GM19351 (cell line): Measurements from ENCODE around the gene SOCS6.
"Not testable (repeated sequence)": the region's sequence is repeated elsewhere in the genome, so short reads cannot be mapped to it uniquely, and the experiment has no call there.

Source experiments
- ATAC-seq: cut with Tn5 transposase; IDR thresholded peaks from one replicate; pipeline ENCODE4 v1.9.1; 2021; ENCODE audit warnings: mild to moderate bottlenecking, moderate library complexity; ENCODE audit not compliant: unreplicated experiment

Gene SOCS6

DNA sequence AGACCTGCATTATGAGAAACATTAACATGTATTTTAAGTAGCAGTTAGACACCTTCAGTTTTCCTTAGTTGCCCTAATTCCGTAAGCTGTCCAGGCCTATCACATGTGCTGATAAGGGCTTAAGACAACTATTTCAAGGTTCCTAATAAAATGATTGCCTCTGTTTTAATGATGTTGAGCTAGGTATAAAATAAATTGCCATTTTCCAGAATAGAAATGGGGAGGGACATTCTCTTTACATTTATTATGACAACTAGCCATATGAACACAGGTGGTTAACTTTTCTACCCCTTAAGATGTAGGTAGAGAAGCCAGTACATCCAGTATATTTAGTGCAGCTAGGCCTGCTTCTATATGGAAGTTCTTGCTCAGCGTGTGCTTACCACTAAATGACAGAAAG lies 65.9 kb downstream of the SOCS6 start:
- ATAC-seq: no peak

DNA sequence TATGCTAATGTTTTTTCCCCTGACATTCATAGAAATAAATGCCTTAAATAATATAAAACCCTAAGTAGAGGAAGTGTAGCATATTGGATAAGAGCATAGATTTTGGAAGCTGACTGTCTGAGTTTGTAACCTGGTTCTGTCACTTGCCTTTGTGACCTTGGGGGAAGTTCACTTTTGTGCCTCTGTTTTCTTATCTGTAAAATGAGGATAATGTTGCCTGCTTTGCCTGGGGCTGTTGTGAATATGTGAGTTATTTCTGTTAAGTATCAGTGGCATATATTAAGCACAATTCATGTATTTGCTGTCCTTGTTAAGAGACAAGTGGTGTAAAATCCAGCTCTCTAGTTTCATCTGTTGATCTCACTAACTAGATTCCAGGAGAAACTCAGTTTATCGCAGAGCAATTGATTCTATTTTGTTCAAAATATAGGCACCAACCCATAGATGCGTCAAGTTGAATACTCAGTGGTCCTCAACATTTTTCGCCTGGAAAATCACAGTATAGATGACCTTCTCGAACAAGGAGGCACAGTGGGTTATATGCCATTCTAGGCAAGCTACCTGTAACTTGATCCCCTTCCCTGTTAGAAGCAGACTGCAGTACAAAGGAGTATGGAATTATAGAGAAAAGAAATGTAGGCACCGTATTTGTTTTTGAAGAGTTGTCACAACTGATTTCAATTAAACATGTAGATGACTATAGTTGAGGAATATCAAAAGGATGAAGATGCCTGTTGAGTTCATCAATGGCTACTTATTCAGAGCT lies 67.0 kb downstream of the SOCS6 start:
- no peak for ATAC-seq

DNA sequence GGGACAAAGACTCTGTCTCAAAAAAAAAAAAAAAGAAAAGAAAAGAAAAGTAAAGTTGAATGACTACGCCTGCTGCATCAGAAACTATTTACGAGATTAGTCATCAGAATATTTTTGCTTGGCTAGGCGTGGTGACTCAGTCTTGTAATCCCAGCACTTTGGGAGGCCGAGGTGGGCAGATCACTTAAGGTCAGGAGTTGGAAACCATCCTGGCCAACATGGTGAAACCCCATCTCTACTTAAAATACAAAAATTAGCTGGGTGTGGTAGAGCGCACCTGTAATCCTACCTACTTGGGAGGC lies 69.2 kb downstream of the SOCS6 start:
- ATAC-seq: peak; percentile 85

DNA sequence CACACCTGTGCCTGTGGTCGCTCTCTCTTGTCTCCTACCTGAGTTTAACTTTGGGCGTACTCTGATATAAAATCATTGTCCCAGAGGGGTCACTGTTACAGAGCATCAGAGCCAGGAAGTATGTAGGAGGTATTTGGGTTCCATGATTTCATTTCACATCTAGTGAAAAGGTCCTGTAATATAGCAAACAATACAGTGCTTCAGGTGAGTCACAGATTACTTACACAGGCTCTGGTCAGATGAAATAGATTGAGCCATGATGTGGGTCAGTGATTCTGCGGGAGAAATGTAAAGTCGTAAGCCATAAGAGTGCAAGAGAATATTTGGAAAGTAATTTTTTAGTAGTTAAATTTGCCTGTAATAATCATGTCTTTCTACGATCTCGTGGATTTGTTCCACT lies 70.2 kb downstream of the SOCS6 start:
- ATAC-seq: no peak

DNA sequence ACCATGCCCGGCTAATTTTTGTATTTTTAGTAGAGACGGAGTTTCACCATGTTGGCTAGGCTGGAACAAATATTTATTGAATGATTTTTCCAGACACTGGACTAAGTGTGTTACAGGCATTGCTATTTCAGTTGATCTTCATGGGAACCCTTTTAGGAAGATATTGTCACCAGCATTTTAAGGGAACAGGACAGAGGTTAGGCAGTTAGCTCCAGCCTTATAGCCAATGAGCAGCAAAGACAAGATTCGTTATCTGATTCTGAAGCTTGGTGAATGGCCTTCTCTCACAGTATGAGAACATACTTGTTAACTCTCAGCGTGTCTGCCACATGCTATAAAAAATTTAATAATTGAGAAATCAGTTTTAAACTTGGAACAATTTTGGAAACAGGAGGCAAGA lies 73.4 kb downstream of the SOCS6 start:
- ATAC-seq: no peak

DNA sequence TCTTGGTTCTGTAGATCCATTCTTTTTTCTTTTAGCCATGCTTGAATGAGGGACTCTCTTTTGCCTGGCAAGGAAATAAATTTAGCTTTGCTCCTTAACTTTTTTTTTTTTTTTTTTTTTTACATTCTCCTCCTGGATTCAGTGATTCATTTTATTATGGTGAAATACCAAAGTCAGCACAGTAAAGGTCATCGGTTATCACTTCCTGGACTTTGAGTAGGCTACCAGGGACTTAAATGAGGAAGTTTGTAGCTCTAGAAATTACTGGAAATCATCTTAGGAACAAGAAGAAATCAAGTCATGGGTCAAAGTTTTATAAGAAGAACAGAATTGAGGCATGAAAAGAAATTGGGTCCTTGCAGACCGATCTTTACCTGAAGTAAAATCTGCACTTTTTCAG lies 75.0 kb downstream of the SOCS6 start:
- ATAC-seq: no peak

DNA sequence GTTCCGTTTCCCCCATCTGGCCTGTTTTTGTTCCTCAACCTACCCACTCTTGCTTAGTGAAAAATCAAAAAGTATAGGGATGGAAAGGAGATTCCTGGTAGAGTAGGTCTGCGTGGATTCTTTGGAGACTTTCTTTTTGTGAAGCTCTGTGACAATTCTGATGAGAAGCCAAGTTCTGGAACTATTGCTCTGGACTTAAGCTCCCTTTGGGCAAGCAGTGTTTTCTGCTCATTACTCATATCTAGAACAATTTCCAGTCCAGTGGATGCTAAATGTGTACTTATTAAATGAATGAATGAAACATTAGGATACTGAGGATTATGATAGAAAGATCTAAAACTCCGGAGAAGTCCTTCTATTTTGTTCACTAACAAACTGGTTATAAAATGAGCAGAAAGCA lies 76.5 kb downstream of the SOCS6 start:
- ATAC-seq: no peak

DNA sequence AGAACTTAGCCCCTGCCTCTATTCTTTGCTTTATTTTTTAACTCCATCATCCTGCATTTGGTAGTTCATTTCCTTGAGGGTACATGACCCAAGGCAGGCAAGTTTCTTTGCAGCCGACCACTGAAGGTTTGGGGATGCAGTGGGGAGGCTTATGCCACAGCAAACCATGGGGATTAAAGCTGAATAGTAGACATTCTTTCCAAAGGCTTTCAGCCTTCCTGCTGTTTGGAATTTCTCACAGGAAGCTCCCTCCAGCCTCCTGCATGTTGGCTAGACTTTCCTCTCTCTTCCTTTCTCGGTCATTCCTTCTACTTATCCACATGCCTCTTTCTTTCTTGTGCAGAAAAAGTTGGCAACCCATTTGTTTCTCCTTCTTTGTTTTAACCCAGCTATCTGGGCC lies 77.3 kb downstream of the SOCS6 start:
- no peak for ATAC-seq

DNA sequence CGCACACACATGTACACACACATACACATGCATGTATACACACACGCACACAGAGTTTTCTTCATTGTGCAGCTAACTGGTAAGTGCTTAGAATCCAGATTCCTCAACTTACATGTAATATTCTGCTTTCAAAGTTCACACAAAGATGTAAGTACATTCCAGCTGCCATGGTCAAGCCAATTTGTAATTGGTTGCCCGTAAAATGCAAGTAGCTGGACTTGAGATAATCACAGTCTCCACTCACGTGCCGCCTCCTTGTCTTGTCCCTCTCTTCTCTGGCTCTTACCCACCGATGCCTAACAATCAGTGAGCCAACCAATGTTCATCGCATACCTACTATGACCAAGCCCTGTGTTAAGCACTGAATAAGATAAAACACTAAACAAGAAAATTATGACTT lies 77.8 kb downstream of the SOCS6 start:
- no peak for ATAC-seq

DNA sequence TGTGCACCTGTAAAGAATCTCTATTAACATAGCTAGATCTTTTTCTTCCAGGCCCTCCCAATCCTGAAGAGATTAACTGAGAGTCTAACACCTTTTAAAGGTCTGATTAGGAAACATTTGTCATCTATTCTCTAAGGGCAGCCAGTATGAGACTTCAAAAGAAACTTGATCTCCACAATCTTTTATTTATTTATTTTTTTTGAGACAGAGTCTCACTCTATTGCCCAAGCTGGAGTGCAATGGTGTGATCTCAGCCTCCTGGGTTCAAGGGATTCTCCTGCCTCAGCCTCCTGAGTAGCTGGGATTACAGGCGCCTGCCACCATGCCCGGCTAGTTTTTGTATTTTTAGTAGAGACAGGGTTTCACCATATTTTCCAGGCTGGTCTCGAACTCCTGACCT lies 78.5 kb downstream of the SOCS6 start:
- not testable (repeated sequence) for ATAC-seq

DNA sequence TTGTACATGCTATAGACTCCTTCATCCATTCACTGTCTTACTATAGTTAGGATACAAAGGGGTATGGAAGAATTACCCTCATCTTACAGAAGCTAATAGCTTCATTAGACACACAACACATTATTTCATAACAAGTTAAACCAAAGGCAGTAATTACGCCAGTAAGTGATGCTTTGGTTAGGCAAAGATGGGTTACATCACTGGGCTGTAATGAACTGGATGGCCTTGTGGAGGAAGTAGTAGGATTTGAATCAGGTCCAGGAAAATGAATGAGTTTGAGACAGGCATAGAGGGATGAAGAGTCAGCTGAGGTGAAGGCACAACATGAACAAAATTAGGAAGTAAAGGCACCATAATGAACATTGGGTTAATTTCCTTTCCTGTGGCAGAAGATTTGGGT lies 80.1 kb downstream of the SOCS6 start:
- ATAC-seq: no peak

DNA sequence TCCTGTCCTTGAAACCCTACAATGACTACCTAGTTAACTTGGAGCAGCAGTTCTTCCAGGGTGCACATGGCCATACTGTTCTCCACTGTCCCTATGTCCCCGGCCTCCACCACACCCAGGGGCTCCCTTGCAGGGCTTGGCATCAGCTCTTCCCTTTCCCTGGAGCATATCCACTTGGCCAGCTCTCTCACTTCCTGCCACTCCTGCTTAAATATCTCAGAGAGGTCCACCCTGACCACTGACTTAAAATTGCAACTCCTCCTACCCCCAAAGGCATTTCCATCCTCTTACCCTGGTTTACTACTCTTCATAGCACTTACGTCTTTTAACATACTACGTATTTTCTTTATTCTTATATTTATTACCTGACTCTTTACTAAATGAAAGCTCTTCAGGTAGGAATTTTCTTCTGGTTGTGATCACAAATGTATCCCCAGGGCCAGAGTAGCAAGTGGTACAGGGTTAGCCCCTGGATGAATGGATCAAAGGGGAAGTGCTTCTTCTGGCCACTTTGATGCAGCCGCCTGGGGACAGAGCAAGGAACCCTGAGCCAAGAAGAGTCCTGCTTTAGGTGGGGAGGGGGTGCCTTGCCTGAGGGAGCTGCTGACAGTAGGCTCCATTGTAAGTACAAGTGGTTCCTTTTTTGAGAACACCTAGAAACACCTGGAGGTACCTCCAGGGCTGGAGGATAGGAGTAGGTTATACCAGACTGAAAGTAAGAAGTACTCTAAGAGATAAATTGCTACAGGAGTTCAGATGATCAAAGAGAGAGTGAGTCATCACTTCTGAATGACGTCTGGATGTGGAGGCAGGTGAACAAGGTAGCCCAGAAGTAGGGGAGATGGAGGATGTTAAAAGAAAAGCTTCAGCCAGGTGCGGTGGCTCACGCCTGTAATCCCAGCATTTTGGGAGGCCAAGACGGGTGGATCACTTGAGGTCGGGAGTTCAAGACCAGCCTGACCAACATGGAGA lies 82.2 kb downstream of the SOCS6 start:
- ATAC-seq: no peak

DNA sequence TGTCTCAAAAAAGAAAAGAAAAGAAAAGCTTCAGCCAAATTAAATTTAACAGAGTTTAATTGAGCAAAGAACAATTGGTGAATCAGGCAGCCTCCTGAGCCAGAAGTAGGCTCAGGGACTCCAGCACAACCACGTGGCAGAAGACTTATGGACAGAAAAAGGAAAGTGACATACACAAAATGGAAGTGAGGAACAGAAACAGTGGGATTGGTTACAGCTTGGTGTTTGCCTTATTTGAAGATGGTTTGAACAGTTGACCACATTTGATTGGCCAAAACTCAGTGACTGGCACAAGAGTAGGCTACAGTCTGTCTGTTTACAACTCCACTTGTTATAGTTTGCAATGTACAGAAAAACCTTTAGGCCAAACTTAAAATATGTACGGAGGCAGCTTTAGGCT lies 83.1 kb downstream of the SOCS6 start:
- ATAC-seq: no peak

DNA sequence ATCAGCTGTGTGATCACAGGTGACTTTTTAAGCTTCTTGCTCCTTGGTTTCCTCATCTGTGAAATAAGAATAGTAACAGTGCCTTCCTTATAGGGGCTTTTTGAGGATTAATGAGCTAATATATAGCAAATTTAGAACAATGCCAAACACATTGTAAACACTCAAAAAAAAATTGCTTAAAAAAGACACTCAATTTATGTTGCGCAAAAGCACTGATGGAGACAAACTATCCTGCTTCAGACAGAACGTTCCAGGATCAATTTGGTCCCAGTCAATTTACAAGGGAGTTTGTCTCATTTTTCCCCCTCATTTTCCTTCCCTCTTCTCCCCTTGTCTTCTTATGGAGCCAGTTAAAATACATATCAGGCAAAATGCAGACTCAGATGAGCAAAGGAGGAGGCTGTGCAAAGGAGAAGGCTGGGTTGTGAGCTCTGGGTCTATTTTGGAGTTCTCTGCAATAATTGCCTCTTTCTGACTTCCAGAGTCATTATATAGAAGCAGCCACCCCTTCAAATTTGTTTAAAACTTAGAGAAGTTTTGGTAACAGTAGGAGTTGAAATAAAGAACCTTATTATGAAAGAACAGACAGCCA lies 83.7 kb downstream of the SOCS6 start:
- no peak for ATAC-seq

DNA sequence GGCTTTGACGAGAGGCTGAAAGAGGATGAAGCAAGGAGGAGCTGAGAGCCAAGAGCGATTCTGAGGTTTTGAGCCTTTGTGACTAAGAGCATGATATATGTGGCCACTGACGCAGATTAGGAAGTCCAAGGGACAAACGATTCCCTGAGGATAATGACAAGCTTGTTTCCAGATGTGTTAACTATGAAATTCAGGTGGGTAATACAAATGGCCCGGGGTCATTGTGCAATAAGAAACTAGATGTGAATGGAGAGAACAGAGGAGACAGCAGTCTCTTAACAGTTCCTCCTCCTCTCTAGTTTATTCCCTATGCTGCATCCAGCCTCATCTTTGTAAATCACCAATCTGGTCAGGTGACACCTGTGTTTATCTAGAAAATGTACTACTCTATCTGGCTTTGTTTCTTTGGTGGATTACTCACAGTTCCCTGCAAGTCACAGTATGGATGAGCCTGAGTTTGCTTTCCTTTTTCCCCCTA lies 84.2 kb downstream of the SOCS6 start:
- no peak for ATAC-seq

DNA sequence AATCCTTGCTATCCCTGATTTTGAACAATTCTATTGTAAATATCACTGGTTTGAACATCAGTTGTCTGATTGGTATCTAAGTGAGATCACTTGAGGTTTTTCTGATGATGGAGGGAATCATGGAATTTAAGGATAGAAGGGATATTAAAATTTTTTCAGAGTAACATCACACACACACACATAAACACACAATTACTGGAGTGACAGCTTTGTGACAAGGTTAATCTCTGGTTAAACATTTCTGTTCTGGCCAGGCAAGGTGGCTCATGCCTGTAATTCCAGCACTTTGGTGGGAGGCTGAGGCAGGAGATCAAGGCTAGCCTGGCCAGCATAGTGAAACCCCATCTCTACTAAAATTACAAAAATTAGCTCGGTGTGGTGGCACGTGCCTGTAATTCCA lies 85.3 kb downstream of the SOCS6 start:
- ATAC-seq: no peak

DNA sequence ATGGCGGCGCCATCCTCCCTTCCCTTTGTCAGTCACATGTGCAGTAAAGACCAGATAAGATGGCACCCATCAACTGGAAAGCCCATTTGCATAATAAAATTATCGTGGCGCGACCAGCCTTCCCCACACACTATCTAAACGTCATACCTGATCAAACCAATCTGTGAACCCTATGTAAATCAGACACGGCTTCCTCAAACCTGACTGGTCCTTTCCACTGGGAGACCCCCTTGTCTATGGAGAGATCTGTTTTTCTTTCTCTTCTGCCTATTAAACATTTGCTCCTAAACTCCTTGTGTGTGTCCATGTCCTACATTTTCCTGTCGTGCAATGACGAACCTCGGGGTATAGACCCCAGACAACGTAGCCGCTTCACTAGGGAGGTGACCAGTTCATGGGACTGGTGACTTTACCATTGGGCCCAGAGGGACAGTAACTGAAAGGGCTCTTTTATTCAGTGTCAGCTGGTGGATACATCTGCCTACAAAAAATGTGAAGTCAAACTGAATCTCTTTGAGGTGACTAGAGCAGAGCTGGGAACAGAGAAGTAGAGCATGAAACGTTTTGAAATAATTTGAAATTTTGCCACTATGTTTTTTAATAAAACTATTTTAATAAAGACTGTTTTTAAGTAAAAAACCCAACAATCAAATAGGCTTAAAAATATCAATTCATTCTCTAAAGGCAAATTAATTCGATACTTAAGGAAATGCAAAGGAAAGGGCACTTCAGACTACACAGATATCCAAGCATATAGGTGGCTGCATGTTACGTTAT lies 87.5 kb downstream of the SOCS6 start:
- ATAC-seq: no peak

DNA sequence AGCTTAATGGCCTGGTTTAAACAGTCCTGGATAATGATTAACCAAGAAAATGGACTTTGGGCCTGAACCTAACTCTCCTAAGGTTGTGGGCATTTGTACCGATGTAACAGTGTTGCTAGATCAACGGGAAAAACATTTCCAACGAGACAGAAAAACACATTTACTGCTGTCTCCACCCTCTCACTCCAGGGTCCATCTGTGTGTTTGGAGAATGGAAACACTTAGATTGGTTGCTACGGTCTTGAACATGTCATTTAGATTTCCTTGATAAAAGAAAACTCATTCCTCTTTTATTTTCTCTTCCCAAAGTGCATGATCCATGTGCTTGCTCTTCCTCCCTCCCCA lies 88.0 kb downstream of the SOCS6 start:
- no peak for ATAC-seq

DNA sequence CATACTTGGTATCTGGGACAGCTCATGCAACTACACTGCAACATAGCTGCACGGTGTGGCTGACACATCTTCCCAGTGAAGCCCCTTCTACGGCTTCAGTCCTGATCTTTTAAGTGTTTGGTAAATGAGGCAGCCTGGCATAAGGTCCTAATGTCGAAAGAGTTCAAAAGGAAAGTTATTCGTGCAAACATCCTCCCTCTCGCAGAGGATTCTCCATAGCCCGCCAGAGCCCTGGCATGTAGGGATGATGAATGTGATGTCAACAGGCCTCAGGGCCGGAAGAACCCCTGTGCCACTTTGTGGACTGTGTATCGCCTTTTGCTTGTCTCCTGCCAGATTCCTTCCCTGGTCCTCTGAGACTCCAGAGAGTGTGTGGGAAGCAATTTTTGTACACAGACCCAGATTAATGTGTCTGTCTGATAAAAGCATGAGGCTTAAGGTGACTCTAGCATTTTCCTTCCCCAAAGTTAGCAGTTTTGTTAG lies 88.5 kb downstream of the SOCS6 start:
- no peak for ATAC-seq

DNA sequence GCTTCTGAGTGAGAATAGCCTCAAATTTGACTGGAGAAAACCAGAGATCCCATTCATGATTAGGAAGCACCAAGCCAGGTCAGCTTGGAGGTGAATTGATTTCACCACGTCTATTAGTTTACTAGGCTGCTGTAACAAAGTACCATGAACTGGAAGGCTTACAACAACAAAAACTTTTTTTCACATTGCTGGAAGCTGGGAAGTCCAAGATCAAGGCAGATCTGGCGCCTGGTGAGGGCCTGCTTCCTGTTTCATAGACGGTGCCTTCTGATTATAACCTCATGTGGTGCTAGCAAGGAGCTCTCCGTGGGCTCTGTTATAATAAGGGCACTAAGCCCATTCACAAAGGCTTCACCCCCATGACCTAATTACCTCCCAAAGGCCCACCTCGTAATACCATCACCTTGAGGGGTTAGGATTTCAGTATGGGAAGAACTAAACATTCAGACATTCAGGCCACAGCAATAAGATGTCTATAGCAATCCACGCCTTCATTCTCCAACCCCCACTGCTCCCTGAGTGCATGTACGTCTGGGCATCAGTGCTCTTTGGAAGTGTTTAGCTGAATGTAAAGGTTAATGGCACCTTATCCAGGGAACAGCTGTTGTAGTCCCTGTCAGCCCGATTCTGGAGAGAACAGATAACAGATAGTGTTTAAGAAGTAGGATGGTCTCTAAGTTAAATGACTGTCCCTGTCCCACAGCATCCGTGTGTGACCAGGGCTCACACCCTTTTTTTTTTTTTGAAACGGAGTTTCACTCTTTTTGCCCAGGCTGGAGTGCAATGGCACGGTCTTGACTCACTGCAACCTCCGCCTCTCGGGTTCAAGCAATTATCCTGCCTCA lies 89.2 kb downstream of the SOCS6 start:
- ATAC-seq: no peak
